Muscle of leg (tissue), 11 donors: ENCODE results near the gene SREBF1. TPM values are rescaled to one million over a fixed set of nuclear protein-coding genes. Genes with fewer than 3 reads are reported as not detected.
A peak's percentile ranks its signal among the peaks of the same experiment; 100 is the strongest.

ENCODE experiments used
- DNase-seq: peaks from one replicate; pipeline ENCODE4 v3.0.0; 2013
- H3K27ac ChIP-seq: one replicate; pipeline ENCODE4 v1.5.1; 2013; ENCODE audit warnings: mild to moderate bottlenecking, low read length, control low read depth
- H3K27me3 ChIP-seq: one replicate; pipeline ENCODE4 v1.6.1; 2013; ENCODE audit warnings: low read length; ENCODE audit not compliant: control insufficient read depth, insufficient read depth
- H3K36me3 ChIP-seq: one replicate; pipeline ENCODE4 v1.6.1; 2013; ENCODE audit warnings: low read length; ENCODE audit not compliant: control insufficient read depth, insufficient read depth
- H3K4me1 ChIP-seq: one replicate; pipeline ENCODE4 v1.6.1; 2013; ENCODE audit warnings: low read length; ENCODE audit not compliant: control insufficient read depth, insufficient read depth
- H3K4me3 ChIP-seq: one replicate; pipeline ENCODE4 v1.5.1; 2013; ENCODE audit warnings: low read length, control low read depth
- H3K9me3 ChIP-seq: replicated peaks from 2 replicates; pipeline ENCODE4 v1.6.1; 2013; ENCODE audit warnings: low read depth, low read length; ENCODE audit not compliant: control insufficient read depth
- WGBS: methylation state at CpG from one replicate; pipeline ENCODE4 v1.1.5; 2013; ENCODE audit warnings: missing lambda C conversion rate; ENCODE audit not compliant: insufficient coverage; 5-methylcytosine and 5-hydroxymethylcytosine counted together
- polyA plus RNA-seq, 8 donors: library from polyadenylated mRNA; unstranded; fragments of 120-200 nt; gene quantifications; one replicate each; pipeline versions ENCODE4 v1.2.1 to v1.2.3, GENCODE V29; 2013; ENCODE audit warnings: inconsistent platforms in 1 of 8, low replicate concordance in 1 of 8; ENCODE audit not compliant: insufficient read length in 8 of 8, insufficient read depth in 1 of 8
- total RNA-seq: library from RNA; stranded (reverse); fragments of 120-200 nt; gene quantifications from one replicate; pipeline ENCODE4 v1.2.4, GENCODE V29; 2013

Gene SREBF1
- total and polyA plus RNA-seq, 9 donors = 16.1 to 48.7 (median 33.4) TPM

- Histone ChIP-seq H3K4me3 (no peak overlapping the region), H3K4me1 (peaks cover 53% of the 10 kb centered on the region)
Observed at GRCh38 chr17:17816831-17817551, 19.8 kb downstream of the SREBF1 start.

GRCh38 chr17:17816240-17816814 lies 20.5 kb downstream of the SREBF1 start:
- peaks cover 80% of the 10 kb centered on the region for H3K36me3 ChIP-seq

More at GRCh38 chr17:17816831-17817551, 19.8 kb downstream of the SREBF1 start:
- Histone ChIP-seq H3K27me3 (no peaks in the 10 kb centered on the region), H3K36me3 (peaks cover 75% of the 10 kb centered on the region), H3K9me3 (no peaks in the 10 kb centered on the region), H3K27ac (no peak overlapping the region)
- 81% methylated on average over 18 of the region's 24 CpGs for WGBS
- DNase-seq = no peak

GRCh38 chr17:17815436-17816200 lies 21.2 kb downstream of the SREBF1 start:
- H3K27ac ChIP-seq = peak overlapping the region; percentile 42
- no peaks in the 10 kb centered on the region for H3K27me3 ChIP-seq
- WGBS = 75% methylated on average over 12 of the region's 17 CpGs
- H3K36me3 ChIP-seq = peaks cover 81% of the 10 kb centered on the region
- peaks cover 55% of the 10 kb centered on the region for H3K4me1 ChIP-seq
- H3K4me3 ChIP-seq = no peak overlapping the region
- H3K9me3 ChIP-seq = no peaks in the 10 kb centered on the region
- DNase-seq = no peak

More at GRCh38 chr17:17816240-17816814, 20.5 kb downstream of the SREBF1 start:
- no peak for DNase-seq
- Histone ChIP-seq H3K4me1 (peaks cover 53% of the 10 kb centered on the region), H3K9me3 (no peaks in the 10 kb centered on the region), H3K27me3 (no peaks in the 10 kb centered on the region), H3K4me3 (no peak overlapping the region), H3K27ac (no peak overlapping the region)
- 90% methylated on average over 21 of the region's 22 CpGs for WGBS

GRCh38 chr17:17815062-17815406 lies 21.8 kb downstream of the SREBF1 start:
- Histone ChIP-seq H3K27ac (peak overlapping the region; percentile 42), H3K9me3 (no peaks in the 10 kb centered on the region), H3K4me3 (no peak overlapping the region), H3K36me3 (peaks cover 80% of the 10 kb centered on the region), H3K4me1 (peaks cover 59% of the 10 kb centered on the region), H3K27me3 (no peaks in the 10 kb centered on the region)
- 73% methylated on average over 7 of the region's 8 CpGs for WGBS
- DNase-seq = peak; percentile 38

- Histone ChIP-seq H3K4me3 (no peak overlapping the region), H3K4me1 (peaks cover 58% of the 10 kb centered on the region), H3K27me3 (no peaks in the 10 kb centered on the region), H3K27ac (no peak overlapping the region), H3K36me3 (peaks cover 75% of the 10 kb centered on the region), H3K9me3 (no peaks in the 10 kb centered on the region)
- no peak for DNase-seq
- WGBS = 77% methylated on average over 17 of the region's 20 CpGs
Observed at GRCh38 chr17:17814162-17815061, 22.4 kb downstream of the SREBF1 start.

- DNase-seq = no peak
- H3K27me3 ChIP-seq = no peaks in the 10 kb centered on the region
- peaks cover 58% of the 10 kb centered on the region for H3K4me1 ChIP-seq
- H3K9me3 ChIP-seq = no peaks in the 10 kb centered on the region
- no peak overlapping the region for H3K4me3 ChIP-seq
- H3K27ac ChIP-seq = no peak overlapping the region
- 65% methylated on average over 5 of the region's 16 CpGs for WGBS
- peaks cover 71% of the 10 kb centered on the region for H3K36me3 ChIP-seq
Observed at GRCh38 chr17:17813725-17814095, 23.1 kb downstream of the SREBF1 start.

- Histone ChIP-seq H3K4me1 (peaks cover 56% of the 10 kb centered on the region), H3K36me3 (peaks cover 66% of the 10 kb centered on the region), H3K4me3 (no peak overlapping the region), H3K9me3 (no peaks in the 10 kb centered on the region), H3K27ac (no peak overlapping the region), H3K27me3 (no peaks in the 10 kb centered on the region)
- WGBS = 88% methylated on average over 14 of the region's 25 CpGs
- DNase-seq = no peak
Observed at GRCh38 chr17:17813055-17813724, 23.6 kb downstream of the SREBF1 start.

- DNase-seq = peak; percentile 81
- no peak overlapping the region for H3K4me3 ChIP-seq
- peaks cover 60% of the 10 kb centered on the region for H3K36me3 ChIP-seq
- H3K9me3 ChIP-seq = no peaks in the 10 kb centered on the region
- H3K27ac ChIP-seq = no peak overlapping the region
- no peaks in the 10 kb centered on the region for H3K27me3 ChIP-seq
- peaks cover 57% of the 10 kb centered on the region for H3K4me1 ChIP-seq
- 51% methylated on average over 56 of the region's 59 CpGs for WGBS
Observed at GRCh38 chr17:17812211-17813054, 24.4 kb downstream of the SREBF1 start.
